Stimulated activated CD4-positive, alpha-beta T cell treated with anti-CD3 and anti-CD28 coated beads, Interleukin-12 subunit alpha, Interleukin-12 subunit beta, amount 100 ng/mL, for 4 hours (primary cell): ENCODE data around the gene HPS6.
A peak's percentile ranks its signal among the peaks of the same experiment; 100 is the strongest.
"Not testable (repeated sequence)": the region's sequence is repeated elsewhere in the genome, so short reads cannot be mapped to it uniquely, and the experiment has no call there.

Experiments
- DNase-seq: peaks from one replicate; pipeline ENCODE4 v3.0.0-alpha.2; 2020

The HPS6 gene

DNA sequence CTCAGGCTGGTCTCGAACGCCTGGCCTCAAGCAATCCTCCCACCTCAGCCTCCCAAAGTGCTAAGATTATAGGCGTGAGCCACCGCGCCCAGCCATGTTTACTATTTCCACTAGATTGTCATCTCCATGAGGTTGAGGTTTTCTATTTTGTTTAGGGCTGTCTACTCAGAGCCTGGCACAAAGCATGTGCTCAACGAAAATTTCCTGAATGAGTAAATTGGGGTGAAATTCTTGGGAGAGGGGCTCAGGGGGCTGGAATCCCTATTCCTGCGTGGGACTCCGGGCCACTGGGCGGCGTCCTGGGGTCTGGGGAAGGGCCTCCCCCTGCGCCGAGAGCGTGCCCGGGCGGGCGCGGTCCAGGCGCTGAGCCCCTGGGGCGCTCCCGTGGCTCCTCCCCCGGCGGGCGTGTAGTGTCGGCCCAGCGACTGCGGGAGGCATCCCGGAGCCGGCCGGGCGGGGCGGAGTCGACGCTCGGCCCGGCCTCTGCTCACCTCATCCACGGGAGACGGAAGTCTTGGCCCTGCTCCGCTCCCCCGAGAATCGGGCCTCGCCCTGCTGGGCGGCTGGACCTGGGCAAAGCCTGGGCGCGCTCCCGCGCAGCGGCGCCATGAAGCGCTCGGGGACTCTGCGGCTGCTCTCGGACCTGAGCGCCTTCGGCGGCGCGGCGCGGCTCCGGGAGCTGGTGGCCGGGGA is at the start of gene HPS6:
TSS of gene HPS6 (plus strand) at position 482 of the 693 bp plus-strand sequence. CDS start at position 608, 126 bp downstream.
- peak; percentile 88 for DNase-seq

DNA sequence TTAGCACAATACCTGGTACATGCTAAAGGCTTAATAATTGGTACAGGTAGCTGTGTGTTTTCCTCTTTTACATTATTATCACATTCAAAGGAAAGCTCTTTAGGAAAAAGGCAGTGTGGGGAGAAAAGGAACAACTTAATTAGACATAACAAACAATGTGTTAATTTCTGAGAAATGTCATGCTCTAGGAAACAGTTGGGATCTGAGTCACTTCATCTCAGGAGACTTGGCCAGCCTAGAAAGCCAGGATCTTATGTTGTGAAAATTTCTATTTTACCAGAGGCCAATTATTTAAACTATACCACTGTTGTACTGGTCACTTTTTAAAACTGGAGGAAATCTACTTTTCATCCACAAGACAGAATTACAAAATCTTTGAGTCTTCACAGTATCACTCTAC is 48.7 kb upstream of the HPS6 start:
- DNase-seq, result no peak

DNA sequence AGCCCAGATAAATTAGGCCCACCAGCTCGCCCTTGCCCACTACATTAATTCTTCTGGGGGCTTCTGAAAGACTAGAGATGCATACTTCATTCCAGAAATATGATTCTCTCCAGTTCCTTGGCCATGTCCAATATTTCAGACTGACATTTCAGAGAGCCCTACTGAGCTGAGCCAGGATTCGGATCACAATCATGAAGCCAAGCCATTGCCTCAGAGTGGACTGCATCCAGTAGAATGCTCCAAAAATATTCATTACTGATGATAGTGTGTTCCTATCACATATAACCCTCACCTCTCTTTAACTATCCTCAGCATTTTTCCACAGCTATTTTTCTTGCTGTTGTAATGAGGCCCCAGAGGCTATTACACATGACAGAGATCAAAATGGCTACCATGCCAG is 47.9 kb upstream of the HPS6 start:
- DNase-seq, result no peak

DNA sequence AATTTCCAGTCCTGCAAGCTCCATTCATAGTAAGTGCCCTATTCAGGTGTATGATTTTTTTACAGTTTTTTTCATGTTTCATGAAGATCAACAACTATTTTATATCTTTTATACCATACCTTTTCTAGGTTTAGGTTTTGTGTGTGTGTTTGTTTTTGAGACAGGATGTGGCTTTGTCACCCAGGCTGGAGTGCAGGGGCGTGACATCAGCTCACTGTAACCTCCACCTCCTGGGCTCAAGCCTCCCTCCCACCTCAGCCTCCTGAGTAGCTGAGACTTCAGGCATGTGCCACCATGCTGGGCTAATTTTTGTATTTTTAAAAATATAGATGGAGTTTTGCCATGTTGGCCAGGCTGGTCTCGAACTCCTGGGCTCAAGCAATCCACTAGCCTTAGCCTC is 44.2 kb upstream of the HPS6 start:
- DNase-seq, result no peak

DNA sequence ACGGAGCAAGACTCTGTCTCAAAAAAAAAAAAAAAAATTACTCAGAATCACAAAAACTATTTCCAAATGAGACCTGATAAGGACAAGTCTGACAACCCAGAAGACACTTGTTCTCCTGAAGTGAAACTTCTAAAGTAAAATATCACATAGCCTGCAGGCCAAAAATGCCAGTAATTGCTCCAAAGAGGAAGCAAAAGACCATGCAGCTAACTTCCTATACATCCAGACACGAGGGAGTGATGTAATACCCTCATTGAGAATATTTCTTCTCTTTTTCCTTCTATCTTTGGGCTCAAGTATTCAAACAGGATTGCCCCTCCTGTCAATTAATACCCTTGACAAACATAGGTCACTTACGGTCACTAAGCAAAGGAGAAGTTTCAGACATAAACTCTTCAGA is 40.4 kb upstream of the HPS6 start:
- no peak for DNase-seq

DNA sequence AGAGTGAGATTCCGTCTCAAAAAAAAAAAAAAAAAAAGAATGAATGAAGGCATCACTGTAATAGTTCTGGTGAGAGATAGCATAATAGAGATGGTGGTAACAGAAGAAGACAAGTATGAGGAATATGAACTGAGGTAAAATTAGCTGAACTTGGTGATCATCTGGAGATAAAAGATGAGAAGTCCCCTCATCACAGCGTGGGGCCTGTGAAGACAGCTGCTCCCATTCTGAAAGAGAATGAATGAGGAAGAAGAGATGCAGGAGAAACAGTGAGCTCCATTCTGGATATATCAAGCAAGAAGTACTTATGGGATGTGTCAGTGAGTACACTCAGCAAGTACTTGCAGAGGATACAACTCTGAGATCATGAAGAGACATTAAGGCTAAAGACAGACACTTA is 37.9 kb upstream of the HPS6 start:
- DNase-seq, result no peak

DNA sequence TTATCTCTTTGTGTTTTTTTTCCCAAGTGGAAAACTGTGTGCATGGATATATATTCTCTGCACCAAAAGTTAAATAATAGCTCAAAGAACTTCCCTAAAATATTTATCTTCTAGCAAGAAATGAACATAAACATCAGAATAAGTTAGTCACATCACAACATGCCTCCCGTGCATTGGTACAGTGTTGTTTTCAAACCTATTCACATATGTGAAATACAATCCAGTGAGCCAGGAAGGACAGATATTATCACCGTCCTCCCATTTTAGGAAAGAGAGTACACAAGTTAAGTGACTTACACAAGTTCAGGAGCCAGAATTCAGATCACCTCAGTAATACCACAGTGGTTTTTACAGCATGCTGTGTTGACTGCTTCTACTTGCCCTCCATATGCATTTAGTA is 31.4 kb upstream of the HPS6 start:
- no peak for DNase-seq

DNA sequence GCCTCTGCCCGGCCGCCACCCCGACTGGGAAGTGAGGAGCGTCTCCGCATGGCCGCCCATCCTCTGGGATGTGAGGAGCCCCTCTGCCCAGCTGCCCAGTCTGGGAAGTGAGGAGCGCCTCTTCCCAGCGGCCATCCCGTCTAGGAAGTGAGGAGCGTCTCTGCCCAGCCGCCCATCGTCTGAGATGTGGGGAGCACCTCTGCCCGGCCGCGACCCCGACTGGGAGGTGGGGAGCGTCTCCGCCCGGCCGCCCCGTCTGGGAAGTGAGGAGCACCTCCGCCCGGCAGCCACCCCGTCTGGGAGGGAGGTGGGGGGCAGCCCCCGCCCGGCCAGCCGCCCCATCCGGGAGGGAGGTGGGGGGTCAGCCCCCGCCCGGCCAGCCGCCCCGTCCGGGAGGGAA is 29.3 kb upstream of the HPS6 start:
- DNase-seq, result not testable (repeated sequence)

DNA sequence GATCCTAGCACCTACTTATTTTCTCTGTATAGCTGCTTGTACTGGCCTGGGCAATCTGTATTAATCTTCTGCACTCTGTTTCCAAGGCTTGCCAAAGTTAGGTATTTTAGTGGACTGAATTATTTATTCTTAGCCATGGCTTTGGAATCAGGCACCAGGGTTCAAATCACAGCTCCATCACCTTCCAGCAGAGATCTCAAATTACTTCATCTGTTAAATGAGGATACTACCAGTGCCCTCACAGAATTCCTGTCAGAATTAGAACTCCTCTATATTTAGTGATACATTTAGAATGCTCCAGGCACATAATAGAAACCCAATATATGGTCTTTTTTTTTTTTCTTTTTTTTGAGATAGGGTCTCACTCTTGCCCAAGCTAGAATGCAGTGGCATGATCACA is 26.7 kb upstream of the HPS6 start:
- DNase-seq, result no peak

DNA sequence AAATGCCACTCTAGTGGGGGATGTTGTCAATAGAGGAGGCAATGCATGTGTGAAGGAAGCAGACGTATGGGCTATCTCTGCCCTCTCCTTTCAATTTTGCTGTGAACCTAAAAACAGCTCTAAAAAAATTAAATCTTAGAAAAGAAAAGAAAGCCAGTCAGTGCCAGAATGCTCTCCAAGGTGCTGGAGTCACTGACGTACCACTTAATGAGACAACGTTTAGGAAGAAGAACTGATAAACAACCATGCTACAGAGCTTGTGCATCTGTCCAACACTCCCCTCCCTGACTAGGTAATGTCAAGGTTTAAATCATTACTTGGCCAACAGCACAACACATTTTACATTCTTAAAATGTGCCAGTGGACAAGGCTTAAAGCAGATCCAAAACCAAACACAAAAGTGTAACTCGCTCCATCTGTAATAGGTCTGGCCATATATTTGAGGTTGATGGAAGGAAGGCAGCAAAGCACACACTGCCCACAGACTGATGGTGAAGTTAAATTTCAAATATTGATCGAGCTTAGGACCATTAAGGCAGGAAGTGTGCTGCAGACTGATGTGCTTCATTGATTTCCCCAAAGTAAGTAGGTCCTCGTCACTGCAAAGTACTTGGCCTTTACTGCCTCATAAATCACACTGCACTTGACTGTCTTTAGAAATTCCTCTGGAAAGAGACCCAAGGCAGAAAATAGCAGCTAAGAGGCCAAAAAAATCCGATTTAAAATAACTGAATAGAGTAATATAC is 24.7 kb upstream of the HPS6 start:
- DNase-seq, result no peak

DNA sequence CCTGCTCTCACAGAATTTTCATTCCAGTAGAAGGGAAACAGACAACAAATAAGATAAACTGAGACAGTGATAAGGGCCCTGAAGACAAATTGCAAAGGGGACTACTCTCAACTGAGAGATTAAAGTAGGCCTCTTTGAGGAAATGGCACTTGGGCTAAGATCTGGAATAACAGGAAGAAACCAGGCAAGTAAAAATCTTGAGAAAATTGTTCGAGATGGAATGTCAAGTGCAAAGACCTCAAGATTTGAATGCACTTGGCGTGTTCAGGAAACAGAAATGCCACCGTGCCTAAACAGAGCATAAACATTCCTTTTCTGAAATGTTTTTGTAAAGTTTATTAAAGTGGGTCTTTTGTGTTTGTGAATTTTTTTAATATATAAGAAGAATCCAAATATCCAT is 19.9 kb upstream of the HPS6 start:
- DNase-seq, result no peak

DNA sequence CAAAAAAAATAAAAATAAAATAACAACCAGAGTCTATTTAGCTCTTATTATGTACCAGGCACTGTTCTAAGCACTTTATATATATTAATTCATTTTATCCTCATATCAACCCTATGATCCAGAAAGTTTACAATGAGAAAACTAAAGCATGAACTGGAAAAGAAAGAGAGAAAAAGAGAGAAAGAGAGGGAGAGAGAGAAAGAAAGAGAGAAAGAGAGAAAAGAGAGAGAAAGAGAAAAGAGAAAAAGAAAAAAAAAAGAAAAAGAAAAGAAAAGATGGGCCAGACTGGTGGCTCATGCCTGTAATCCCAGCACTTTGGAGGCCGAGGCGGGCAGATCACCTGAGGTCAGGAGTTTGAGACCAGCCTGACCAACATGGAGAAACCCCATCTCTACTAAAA is 19.1 kb upstream of the HPS6 start:
- no peak for DNase-seq

DNA sequence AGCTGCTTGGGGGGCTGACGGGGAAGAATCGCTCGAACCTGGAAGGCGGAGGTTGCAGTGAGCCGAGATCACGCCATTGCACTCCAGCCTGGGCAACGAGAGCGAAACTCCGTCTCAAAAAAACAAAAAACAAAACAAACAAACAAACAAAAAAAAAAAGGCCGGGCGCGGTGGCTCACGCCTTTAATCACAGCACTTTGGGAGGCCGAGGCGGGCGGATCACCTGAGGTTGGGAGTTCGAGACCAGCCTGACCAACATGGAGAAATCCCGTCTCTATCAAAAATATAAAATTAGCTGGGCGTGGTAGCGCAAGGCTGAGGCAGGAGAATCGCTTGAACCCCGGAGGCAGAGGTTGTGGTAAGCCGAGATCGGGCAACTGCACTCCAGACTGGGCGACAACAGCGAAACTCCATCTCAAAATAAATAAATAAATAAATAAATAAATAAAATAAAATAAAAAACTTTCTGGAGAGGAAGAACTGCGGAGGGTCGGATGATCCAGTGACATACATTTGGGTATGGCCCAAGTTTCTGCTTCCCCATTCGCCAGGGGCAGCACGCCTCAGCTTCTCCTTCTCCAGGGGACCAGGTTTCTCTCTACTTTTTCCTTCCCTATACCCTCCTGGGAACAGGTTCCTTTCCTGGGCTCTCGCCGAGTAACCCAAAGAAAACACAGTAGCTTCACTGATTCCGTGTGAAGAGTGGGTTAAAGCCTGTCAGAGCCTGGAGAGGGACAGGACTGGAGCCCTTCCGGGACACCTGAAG is 10.1 kb upstream of the HPS6 start:
- not testable (repeated sequence) for DNase-seq

DNA sequence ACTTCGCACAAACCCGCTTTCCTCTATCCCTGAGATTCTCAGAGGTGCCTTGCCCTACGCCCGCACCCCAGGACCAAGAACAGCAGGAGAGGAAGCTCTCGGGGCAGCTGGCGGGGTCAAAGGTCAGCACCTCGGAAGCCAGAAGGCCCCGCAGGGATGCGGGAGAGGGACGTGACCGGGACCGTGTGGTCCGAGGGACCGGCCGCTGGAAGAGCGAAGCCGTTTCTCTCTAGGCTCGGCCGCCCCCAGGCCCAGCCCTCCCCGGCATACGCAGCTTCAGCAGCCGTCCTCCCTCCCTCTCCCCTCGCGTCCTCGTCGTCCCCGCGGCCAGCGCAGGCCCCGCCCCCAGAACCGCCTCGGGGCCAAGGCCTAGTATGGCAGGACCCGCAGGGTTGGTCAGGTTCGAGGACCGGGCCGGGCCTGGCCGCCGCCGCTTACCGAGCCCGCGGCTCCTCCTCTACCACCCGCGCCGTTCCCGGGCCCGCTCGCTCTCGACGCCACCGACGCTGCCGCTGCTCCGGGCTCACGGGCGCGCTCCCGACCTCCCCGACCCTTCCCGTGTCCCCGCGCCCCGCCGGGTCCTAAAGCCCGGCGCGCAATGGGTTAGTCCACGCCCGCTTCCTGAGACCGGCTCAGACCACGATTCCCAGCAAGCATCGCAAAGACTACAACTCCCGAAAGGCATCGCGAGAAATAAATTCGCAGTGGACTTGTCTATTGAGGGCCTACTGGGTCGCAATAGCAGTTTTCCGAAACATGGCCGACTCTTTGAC is 9.3 kb upstream of the HPS6 start, which contains the start of gene ARMH3:
TSS of gene ARMH3 (minus strand) at position 527 of the 773 bp plus-strand sequence. CDS start 16,059 bp downstream, outside the sequence.
- peak; percentile 82 for DNase-seq

DNA sequence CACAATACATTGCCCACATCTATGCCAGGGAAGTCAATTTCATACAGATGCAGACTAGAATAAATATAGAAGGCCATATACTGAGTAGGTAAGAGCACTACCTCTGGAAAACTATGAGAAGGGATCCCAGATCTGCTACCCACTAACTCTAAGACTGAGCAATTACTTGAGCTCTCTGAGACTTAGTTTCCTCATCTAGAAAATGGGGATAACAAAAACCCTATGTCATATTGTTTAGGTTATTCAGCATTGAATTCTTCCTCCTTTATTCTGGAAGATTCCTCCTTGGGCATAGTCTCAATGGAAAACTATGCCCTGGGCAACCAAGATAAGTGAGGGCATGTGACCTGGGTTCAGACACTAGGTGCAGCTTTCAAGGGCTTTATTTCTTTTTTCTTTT is 5.2 kb upstream of the HPS6 start:
- no peak for DNase-seq

DNA sequence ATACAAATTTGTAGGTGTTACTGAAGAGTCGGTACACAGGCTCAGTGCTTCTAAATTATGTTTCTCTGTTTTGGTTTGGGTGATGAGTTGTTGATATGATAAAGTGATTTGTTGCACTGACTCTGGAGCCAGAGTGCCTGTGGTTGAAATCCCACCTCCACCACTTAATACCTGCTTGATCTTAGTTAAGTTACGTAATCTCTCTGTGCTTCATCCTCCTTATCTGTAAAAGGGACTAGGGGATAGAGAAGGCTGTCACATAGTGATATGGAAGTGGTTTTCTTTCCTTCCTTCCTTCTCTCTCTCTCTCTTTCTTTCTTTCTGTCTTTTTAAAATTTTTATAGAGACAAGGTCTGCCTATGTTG is 664 bp upstream of the HPS6 start:
- DNase-seq, result no peak

DNA sequence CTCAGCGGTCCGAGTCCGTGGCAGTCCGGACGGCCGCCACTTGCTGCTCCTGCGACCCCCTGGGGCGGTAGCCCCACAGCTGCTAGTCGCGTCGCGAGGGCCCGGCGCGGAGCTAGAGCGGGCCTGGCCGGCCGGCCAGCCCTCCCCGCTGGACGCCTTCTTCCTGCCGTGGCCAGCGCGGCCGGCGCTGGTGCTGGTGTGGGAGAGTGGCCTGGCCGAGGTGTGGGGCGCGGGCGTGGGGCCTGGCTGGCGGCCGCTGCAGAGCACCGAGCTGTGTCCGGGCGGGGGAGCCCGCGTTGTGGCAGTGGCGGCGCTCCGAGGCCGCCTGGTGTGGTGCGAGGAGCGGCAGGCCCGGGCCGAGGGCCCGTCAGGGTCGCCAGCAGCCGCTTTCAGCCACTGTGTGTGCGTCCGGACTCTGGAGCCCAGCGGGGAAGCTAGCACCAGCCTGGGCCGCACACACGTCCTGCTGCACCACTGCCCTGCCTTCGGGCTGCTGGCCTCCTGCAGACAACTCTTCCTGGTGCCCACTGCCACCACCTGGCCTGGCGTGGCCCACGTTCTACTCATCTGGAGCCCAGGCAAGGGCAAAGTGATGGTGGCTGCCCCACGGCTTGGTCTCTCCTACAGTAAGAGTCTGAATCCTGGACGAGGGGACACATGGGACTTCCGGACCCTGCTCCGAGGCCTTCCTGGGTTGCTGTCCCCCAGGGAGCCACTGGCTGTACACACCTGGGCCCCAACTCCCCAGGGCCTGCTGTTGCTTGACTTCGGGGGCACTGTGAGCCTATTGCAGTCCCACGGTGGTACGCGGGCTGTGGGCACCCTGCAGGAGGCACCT is 631 bp downstream of the HPS6 start:
- peak; percentile 11 for DNase-seq

DNA sequence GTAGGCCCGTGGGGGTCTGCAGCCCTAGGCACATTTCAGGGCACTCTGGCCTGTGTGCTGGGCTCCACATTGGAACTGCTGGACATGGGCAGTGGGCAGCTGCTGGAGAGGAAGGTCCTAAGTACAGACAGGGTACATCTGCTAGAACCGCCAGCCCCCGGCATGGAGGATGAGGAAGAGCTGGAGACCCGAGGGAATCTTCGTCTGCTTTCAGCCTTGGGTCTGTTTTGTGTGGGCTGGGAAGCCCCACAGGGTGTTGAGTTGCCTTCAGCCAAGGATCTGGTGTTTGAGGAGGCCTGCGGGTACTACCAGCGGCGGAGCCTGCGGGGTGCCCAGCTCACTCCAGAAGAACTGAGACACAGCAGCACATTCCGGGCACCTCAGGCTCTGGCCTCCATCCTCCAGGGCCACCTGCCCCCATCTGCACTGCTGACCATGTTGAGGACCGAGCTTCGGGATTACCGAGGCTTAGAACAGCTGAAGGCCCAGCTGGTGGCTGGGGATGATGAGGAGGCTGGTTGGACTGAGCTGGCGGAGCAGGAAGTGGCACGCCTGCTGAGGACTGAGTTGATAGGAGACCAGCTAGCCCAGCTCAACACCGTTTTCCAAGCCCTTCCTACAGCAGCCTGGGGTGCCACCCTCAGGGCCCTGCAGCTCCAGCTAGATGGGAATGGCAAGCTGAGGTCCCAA is 1.4 kb downstream of the HPS6 start:
- no peak for DNase-seq

DNA sequence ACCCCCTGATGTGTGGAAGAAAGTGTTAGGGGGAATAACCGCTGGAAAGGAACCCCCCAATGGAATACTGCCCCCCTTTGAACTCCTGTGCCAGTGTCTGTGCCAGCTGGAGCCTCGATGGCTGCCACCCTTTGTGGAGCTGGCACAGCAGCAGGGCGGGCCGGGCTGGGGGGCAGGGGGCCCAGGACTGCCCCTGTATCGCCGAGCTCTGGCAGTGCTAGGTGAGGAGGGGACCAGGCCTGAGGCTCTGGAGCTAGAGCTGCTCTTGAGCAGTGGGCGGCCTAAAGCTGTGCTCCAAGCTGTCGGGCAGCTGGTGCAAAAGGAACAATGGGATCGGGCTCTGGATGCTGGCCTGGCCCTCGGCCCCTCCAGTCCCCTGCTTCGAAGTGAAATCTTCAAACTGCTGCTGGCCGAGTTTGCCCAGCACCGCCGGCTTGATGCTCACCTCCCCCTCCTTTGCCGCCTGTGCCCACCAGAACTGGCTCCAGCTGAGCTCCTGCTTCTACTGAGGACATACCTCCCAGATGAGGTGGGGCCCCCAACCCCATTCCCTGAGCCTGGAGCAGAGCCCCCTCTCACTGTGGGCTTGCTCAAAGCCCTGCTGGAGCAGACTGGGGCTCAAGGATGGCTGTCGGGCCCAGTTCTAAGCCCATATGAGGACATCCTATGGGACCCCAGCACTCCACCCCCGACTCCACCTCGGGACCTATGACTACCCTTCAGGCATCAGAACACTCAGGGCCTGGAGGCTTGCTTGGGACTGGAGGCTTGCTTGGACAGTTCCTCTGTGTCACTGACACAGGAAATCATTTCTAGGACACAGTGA is 2.2 kb downstream of the HPS6 start:
- DNase-seq, result no peak

DNA sequence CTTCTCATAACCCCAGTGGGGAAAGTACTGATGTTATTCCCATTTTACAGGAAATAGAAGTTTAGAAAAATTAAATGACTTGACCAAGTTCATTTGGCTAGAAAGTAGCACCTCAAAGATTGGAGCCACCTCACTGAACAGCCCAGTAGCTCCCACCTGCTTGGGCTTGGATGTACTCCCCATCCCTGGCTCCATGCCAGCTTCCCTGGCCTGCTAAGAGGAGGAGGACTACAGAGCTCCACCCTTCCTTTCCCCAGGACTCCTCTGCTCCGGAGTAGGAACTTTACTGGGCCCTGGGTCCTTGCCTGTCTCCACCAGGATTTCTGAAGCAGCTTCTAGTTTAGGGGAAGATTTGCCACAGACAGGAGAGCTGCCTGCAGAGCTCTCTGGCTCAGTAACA is 3.1 kb downstream of the HPS6 start:
- DNase-seq, result no peak

DNA sequence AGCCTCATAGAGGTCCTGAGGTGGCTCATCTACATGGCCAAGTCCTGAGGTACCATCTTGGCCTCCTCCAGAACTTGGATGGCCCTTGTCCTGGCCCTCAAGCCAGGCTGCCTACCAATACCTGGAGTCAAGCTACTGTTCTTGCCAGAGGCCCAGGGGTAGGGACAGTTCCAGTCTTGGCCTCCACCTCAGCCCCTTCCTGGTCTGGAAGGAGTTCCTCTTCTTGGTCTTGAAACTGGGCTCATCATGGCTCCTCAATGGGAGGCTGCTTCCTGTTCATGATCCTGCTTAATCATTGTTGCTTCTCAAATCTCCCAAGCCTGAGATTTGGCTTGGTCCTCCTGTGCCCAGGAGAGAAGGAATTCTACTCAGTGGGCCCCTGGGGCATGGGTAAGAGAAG is 3.9 kb downstream of the HPS6 start:
- DNase-seq, result no peak
